ENCODE results near the gene ZSCAN21. TPM values are rescaled to one million over a fixed set of nuclear protein-coding genes. Genes with fewer than 3 reads are reported as not detected.

The ZSCAN21 gene
- total RNA-seq, 3 donors from 2014 or later: 12.8 to 21.8 (median 13.0) TPM

DNA sequence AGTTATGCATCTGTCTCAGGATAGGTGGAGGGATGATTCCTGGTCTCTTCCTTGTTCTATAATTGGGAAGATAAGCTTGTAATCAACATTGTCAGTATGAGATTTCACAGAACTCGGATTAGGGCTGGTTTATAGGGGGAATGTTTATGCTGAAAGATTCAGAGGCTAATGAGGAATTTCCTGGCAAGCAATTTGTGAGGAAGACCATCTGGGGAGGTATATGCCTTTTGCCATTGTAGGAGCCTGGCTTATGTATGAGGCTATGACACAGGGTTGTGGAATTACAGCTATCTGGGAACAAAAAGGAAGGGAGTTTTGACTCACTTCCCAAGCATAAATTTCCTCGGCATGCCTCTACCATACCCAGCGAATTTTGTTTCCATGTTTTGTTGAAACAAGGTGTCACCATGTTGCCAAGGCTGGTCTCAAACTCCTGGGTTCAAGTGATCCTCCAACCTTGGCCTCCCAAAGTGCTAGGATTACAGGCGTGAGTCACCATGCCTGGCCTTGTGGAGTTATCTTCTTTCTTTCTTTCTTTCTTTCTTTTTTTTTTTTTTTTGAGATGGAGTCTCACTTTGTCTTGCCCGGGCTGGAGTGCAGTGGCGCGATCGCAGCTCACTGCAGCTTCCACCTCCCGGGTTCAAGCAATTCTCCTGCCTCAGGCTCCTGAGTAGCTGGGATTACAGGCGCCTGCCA is 37.6 kb downstream of the ZSCAN21 start:
- Histone ChIP-seq H3K36me3 (peaks cover 9% of the 10 kb centered on the region), H3K4me1 (peaks cover 0 to 3% of the 10 kb centered on the region in 2 donors), H3K9me3 (no peaks in the 10 kb centered on the region), H3K4me3 (no peak overlapping the region), H3K27me3 (no peaks in the 10 kb centered on the region), H3K27ac (no peak overlapping the region)
- TF ChIP-seq, protein P1, sequence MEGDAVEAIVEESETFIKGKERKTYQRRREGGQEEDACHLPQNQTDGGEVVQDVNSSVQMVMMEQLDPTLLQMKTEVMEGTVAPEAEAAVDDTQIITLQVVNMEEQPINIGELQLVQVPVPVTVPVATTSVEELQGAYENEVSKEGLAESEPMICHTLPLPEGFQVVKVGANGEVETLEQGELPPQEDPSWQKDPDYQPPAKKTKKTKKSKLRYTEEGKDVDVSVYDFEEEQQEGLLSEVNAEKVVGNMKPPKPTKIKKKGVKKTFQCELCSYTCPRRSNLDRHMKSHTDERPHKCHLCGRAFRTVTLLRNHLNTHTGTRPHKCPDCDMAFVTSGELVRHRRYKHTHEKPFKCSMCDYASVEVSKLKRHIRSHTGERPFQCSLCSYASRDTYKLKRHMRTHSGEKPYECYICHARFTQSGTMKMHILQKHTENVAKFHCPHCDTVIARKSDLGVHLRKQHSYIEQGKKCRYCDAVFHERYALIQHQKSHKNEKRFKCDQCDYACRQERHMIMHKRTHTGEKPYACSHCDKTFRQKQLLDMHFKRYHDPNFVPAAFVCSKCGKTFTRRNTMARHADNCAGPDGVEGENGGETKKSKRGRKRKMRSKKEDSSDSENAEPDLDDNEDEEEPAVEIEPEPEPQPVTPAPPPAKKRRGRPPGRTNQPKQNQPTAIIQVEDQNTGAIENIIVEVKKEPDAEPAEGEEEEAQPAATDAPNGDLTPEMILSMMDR (IDR thresholded peaks at IDR 0.05): no peak
- no peak for TF ChIP-seq POLR2AphosphoS5 (IDR thresholded peaks at IDR 0.05)
- TF ChIP-seq POLR2A (IDR thresholded peaks at IDR 0.05): no peak
- intact Hi-C loops (cut with DNase I; ENCODE audit: low total_unique reads): loop anchor here (10.0 kb wide), 2 partner anchors 58 to 72 kb away; partner anchors contain the start of genes LAMTOR4 and ZKSCAN1
- no peak for DNase-seq (ENCODE audit: low spot score in 2 of 2)

DNA sequence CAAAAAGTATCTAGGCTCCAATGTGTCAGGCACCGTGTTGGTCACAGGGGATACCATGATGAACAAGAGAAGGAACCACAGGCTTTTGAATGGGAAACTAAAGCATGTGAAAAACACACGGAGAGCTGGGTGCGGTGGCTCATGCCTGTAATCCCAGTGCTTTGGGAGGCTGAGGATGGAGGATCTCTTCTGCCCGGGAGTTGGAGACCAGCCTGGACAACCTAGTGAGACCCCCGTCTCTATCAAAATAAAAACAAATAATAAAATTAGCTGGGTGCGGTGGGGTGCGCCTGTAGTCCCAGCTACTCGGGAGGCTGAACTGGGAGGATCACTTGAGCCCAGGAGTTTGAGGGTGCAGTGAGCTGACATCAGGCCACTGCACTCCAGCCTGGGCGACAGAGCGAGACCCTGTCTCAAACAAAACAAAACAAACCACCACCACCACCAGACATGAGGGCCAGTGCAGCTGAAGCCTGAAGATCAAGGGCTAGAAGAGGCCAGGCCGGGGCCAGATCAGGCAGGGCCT is 38.6 kb downstream of the ZSCAN21 start:
- DNase-seq (ENCODE audit: low spot score in 2 of 2): no peak
- Histone ChIP-seq H3K9me3 (no peaks in the 10 kb centered on the region), H3K27ac (peak overlapping the region; percentile 88 to 90), H3K36me3 (peaks cover 9% of the 10 kb centered on the region), H3K4me1 (peaks cover 0 to 3% of the 10 kb centered on the region in 2 donors), H3K27me3 (no peaks in the 10 kb centered on the region), H3K4me3 (peak overlapping the region; percentile 57 to 87 (median 78))
- intact Hi-C loops (cut with DNase I; ENCODE audit: low total_unique reads): loop anchor here (10.0 kb wide), 2 partner anchors 57 to 73 kb away; partner anchors contain the start of genes LAMTOR4 and ZKSCAN1
- TF ChIP-seq, protein P1 (IDR thresholded peaks at IDR 0.05): no peak
- TF ChIP-seq POLR2A (IDR thresholded peaks at IDR 0.05) (no peak), POLR2AphosphoS5 (IDR thresholded peaks at IDR 0.05) (no peak)

DNA sequence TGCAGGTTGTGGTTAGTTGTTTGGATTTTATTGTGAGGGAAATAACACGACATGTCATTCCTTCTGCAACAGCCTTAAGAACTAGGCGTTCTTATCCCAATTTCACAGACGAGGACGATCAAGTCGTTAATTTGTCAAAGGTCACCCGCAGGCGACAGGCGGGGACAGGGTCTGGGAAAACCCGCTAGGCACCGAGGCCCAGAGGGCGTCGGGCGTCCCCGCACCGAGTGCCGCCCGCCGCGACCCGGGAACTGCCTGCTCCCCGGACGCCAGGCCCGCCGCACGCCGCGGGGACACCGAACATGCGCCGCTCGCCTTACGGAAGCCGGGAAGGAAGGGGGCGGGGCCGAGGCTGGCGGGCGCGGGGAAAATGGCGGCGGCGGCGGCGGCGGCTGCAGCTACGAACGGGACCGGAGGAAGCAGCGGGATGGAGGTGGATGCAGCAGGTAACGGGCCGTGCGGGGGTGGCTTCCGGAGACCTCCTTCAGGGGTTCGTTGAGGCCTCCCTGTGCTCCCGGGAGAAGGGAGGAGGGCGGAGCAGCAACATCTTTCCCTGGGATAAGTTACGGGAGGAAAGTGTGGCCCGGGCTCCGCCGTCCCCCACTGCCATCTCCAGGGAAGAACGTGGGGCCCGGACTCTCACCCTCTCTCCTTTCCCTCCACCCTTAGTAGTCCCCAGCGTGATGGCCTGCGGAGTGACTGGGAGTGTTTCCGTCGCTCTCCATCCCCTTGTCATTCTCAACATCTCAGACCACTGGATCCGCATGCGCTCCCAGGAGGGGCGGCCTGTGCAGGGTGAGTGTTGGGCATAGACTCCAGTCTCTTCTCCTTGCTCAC is 39.3 kb downstream of the ZSCAN21 start, which contains the start of gene COPS6:
COPS6 (plus strand) TSS at position 349 of the 837 bp plus-strand sequence; CDS start at position 371, 22 bp downstream.
- Histone ChIP-seq H3K4me1 (peaks cover 0 to 3% of the 10 kb centered on the region in 2 donors), H3K27ac (peak within 1 kb of the TSS; percentile 88 to 90), H3K4me3 (peak within 1 kb of the TSS; percentile 57 to 87 (median 78)), H3K36me3 (peaks cover 9% of the 10 kb centered on the region), H3K9me3 (no peaks in the 10 kb centered on the region), H3K27me3 (no peaks in the 10 kb centered on the region)
- intact Hi-C loops (cut with DNase I; ENCODE audit: low total_unique reads): loop anchor here (10.0 kb wide), 2 partner anchors 56 to 74 kb away; partner anchors contain the start of genes LAMTOR4 and ZKSCAN1
- DNase-seq (ENCODE audit: low spot score in 2 of 2): peak; percentile 63 to 83
- TF ChIP-seq, protein P1 (IDR thresholded peaks at IDR 0.05): no peak
- TF ChIP-seq POLR2A (IDR thresholded peaks at IDR 0.05): peak; percentile 62
- peak; percentile 91 to 92 (median 92) for TF ChIP-seq POLR2AphosphoS5 (IDR thresholded peaks at IDR 0.05)

GRCh38 chr7:100089458-100090196 is 40.1 kb downstream of the ZSCAN21 start:
- intact Hi-C loops (cut with DNase I; ENCODE audit: low total_unique reads): loop anchor here (10.0 kb wide), 2 partner anchors 55 to 75 kb away; partner anchors contain the start of genes LAMTOR4 and ZKSCAN1
- TF ChIP-seq POLR2AphosphoS5 (IDR thresholded peaks at IDR 0.05) (no peak), POLR2A (IDR thresholded peaks at IDR 0.05) (no peak)
- TF ChIP-seq, protein P1 (IDR thresholded peaks at IDR 0.05): no peak
- DNase-seq (ENCODE audit: low spot score in 2 of 2): no peak
- Histone ChIP-seq H3K4me3 (peak overlapping the region; percentile 57 to 87 (median 78)), H3K4me1 (peaks cover 0 to 3% of the 10 kb centered on the region in 2 donors), H3K36me3 (peaks cover 9% of the 10 kb centered on the region), H3K27me3 (no peaks in the 10 kb centered on the region), H3K9me3 (no peaks in the 10 kb centered on the region), H3K27ac (peak overlapping the region; percentile 88 to 90)
